ENCODE data around the gene CCDC85B. TPM values are rescaled to one million over a fixed set of nuclear protein-coding genes. Genes with fewer than 3 reads are reported as not detected.

CCDC85B gene
- total and polyA plus RNA-seq, 2 of the 13 experiments (the other 11 are each of a cell fraction or from before 2014, with no cell fraction given): 8.2 to 19.5 TPM

DNA sequence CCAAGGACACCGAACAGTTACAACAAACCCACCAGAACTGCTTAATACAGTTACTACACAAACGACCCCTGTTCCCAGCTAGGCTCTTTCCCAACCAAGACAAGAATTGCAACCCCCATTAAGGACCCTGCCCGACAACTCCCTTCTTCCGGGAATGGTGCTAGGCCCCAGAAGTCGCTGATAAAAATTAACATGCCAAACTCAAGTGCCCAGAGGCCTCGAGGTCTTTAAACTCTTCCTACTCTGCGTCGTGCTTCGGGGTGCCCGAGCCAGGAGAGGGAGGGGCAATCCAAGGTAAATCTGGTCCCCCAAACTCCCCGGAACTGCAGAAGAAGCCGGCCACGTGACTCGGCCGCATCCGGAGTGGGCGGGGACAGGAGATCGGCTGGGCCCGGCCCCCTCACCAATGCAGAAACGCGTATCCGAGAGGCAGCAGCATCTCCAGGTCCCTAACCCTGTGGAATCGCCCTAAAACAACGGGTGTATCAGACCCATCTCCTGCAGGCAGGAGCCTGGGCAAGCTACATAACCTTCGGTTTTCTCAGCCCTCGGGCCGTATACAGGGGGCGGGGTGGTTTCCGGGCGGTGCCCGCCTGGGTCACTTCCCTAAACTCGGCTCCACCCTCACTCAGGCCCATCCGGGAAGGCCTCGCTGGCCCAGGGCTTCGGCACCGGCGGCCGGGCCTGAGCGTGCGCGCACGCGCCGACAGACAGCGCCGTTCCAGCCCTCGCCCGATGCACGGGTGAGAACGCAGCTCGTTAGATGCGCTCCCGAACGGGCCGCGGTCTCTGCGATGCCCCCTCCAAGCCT, 33.6 kb upstream of the CCDC85B start (continued):
- TF ChIP-seq, protein P1, sequence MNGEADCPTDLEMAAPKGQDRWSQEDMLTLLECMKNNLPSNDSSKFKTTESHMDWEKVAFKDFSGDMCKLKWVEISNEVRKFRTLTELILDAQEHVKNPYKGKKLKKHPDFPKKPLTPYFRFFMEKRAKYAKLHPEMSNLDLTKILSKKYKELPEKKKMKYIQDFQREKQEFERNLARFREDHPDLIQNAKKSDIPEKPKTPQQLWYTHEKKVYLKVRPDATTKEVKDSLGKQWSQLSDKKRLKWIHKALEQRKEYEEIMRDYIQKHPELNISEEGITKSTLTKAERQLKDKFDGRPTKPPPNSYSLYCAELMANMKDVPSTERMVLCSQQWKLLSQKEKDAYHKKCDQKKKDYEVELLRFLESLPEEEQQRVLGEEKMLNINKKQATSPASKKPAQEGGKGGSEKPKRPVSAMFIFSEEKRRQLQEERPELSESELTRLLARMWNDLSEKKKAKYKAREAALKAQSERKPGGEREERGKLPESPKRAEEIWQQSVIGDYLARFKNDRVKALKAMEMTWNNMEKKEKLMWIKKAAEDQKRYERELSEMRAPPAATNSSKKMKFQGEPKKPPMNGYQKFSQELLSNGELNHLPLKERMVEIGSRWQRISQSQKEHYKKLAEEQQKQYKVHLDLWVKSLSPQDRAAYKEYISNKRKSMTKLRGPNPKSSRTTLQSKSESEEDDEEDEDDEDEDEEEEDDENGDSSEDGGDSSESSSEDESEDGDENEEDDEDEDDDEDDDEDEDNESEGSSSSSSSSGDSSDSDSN (CRISPR knock-in tag; IDR thresholded peaks at IDR 0.05): peak; percentile 75
- TF ChIP-seq ZSCAN22 (CRISPR knock-in tag; IDR thresholded peaks at IDR 0.05) (no peak), ZNF34 (CRISPR knock-in tag; IDR thresholded peaks at IDR 0.05; ENCODE audit: borderline replicate concordance) (no peak), NFE2L1 (CRISPR knock-in tag; IDR thresholded peaks at IDR 0.05; ENCODE audit: borderline replicate concordance) (no peak), KDM1A (CRISPR knock-in tag; IDR thresholded peaks at IDR 0.05) (no peak), U2AF2 (IDR thresholded peaks at IDR 0.05; ENCODE audit: low read depth, low read length) (no peak), ZNF350 (CRISPR knock-in tag; IDR thresholded peaks at IDR 0.05; ENCODE audit: borderline replicate concordance, low read depth) (no peak; the same call in none of the 2 replicates), TARDBP (CRISPR knock-in tag; IDR thresholded peaks at IDR 0.05) (no peak), MZF1 (CRISPR knock-in tag; IDR thresholded peaks at IDR 0.05; ENCODE audit: borderline replicate concordance) (no peak), SP140L (CRISPR knock-in tag; IDR thresholded peaks at IDR 0.05; ENCODE audit: borderline replicate concordance) (no peak), ZNF33B (CRISPR knock-in tag; IDR thresholded peaks at IDR 0.05) (no peak)
- TF ChIP-seq, protein P2, sequence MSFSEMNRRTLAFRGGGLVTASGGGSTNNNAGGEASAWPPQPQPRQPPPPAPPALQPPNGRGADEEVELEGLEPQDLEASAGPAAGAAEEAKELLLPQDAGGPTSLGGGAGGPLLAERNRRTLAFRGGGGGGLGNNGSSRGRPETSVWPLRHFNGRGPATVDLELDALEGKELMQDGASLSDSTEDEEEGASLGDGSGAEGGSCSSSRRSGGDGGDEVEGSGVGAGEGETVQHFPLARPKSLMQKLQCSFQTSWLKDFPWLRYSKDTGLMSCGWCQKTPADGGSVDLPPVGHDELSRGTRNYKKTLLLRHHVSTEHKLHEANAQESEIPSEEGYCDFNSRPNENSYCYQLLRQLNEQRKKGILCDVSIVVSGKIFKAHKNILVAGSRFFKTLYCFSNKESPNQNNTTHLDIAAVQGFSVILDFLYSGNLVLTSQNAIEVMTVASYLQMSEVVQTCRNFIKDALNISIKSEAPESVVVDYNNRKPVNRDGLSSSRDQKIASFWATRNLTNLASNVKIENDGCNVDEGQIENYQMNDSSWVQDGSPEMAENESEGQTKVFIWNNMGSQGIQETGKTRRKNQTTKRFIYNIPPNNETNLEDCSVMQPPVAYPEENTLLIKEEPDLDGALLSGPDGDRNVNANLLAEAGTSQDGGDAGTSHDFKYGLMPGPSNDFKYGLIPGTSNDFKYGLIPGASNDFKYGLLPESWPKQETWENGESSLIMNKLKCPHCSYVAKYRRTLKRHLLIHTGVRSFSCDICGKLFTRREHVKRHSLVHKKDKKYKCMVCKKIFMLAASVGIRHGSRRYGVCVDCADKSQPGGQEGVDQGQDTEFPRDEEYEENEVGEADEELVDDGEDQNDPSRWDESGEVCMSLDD (CRISPR knock-in tag; IDR thresholded peaks at IDR 0.05; ENCODE audit: borderline replicate concordance): no peak
- TF ChIP-seq, protein P3, sequence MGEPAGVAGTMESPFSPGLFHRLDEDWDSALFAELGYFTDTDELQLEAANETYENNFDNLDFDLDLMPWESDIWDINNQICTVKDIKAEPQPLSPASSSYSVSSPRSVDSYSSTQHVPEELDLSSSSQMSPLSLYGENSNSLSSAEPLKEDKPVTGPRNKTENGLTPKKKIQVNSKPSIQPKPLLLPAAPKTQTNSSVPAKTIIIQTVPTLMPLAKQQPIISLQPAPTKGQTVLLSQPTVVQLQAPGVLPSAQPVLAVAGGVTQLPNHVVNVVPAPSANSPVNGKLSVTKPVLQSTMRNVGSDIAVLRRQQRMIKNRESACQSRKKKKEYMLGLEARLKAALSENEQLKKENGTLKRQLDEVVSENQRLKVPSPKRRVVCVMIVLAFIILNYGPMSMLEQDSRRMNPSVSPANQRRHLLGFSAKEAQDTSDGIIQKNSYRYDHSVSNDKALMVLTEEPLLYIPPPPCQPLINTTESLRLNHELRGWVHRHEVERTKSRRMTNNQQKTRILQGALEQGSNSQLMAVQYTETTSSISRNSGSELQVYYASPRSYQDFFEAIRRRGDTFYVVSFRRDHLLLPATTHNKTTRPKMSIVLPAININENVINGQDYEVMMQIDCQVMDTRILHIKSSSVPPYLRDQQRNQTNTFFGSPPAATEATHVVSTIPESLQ (CRISPR knock-in tag; conservative IDR thresholded peaks at IDR 0.05): no peak
- TF ChIP-seq, protein P4, sequence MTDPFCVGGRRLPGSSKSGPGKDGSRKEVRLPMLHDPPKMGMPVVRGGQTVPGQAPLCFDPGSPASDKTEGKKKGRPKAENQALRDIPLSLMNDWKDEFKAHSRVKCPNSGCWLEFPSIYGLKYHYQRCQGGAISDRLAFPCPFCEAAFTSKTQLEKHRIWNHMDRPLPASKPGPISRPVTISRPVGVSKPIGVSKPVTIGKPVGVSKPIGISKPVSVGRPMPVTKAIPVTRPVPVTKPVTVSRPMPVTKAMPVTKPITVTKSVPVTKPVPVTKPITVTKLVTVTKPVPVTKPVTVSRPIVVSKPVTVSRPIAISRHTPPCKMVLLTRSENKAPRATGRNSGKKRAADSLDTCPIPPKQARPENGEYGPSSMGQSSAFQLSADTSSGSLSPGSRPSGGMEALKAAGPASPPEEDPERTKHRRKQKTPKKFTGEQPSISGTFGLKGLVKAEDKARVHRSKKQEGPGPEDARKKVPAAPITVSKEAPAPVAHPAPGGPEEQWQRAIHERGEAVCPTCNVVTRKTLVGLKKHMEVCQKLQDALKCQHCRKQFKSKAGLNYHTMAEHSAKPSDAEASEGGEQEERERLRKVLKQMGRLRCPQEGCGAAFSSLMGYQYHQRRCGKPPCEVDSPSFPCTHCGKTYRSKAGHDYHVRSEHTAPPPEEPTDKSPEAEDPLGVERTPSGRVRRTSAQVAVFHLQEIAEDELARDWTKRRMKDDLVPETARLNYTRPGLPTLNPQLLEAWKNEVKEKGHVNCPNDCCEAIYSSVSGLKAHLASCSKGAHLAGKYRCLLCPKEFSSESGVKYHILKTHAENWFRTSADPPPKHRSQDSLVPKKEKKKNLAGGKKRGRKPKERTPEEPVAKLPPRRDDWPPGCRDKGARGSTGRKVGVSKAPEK (CRISPR knock-in tag; IDR thresholded peaks at IDR 0.05; ENCODE audit: borderline replicate concordance): no peak
- TF ChIP-seq, protein P5, sequence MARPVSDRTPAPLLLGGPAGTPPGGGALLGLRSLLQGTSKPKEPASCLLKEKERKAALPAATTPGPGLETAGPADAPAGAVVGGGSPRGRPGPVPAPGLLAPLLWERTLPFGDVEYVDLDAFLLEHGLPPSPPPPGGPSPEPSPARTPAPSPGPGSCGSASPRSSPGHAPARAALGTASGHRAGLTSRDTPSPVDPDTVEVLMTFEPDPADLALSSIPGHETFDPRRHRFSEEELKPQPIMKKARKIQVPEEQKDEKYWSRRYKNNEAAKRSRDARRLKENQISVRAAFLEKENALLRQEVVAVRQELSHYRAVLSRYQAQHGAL (CRISPR knock-in tag; IDR thresholded peaks at IDR 0.05; ENCODE audit: not compliant biosample characterization): no peak

All from HepG2 (cell line).